ENCODE data around the gene ANTKMT.
"Not testable (repeated sequence)": the region's sequence is repeated elsewhere in the genome, so short reads cannot be mapped to it uniquely, and the experiment has no call there.

The ANTKMT gene

DNA sequence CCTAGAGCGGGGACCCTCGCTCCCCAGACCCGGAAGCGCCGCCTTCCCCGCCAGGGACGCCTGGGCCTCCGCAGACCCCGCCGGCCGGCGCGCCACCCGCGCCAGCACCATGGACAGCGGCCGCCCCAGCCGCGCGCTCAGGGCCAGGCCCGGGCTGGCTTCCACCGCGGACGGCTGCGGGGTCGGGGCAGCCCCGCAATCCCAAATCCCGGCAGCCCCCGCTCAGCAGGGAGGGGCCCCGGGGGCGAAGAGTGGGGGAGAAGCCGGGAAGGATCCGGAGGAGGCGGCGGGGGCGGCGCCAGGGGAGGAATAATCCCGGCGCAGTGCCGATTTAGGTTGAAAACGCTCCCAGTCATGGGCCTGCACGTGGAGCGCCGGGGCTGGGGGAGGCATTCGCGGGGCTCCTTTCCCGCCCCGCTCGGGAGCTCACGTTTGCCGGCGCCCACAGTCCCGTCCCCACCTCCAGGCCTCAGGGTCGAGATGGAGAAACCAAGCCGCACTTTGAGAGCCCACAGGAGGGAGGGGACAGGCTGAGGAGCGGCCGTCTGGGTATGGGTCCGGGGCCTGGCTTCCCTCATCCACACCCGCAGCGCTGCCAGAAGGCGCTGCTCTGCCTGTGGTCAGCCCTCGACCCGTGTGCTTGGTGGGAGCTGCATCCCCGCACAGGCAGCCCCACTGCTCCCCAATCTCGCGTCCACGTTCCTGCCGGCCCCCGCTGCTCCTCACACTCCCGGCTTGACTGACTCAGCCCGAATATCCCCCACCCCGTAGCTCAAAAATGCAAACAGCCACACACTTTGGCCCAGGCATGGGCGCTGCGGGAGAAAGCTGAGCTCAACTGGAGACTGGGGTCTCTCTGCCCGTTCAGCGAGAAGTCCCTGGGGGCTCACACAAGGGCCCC, 20.0 kb upstream of the ANTKMT start:
- peak; percentile 36 for DNase-seq

DNA sequence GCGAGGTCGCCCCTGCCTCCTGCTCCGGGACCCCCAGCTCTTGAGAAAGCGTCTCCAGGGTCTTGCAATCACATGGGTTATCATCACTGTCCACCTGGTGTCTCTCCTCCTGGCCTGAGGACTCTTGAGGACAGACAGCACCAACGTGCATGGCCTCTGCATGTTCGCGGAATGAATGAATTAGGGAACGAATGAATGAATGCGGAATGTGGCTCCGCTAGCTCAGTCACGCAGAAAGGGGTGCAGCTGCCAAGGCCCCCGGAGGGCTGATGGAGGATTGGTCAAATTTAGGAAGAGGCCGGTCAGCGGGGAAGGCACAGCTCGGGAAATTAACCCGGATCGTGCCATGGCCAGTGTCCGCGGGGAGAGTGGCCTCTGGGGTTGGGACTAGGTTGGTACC, 18.6 kb upstream of the ANTKMT start:
- DNase-seq, result no peak

GRCh38 chr16:703406-703805, 17.5 kb upstream of the ANTKMT start:
- DNase-seq, result no peak

DNA sequence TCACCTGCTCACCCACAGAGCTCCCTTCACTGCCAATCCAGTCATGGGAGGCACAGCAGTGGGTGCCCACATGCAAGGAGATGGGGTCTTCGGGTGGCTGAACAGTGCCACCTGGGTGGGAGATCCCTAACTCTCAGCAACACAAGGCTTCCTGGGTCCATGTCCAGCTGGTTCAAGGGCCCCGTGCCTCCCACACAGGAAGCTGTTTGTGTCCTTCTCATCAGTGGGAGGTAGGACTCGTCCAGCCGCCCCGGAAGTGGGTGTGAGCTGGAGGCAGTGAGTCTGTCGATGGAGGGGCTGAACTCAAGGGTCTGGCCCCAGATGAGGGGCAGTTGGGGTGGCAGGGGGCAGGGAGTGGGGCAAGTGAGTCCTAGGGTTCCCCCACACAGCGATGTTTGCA, 16.9 kb upstream of the ANTKMT start:
- no peak for DNase-seq

DNA sequence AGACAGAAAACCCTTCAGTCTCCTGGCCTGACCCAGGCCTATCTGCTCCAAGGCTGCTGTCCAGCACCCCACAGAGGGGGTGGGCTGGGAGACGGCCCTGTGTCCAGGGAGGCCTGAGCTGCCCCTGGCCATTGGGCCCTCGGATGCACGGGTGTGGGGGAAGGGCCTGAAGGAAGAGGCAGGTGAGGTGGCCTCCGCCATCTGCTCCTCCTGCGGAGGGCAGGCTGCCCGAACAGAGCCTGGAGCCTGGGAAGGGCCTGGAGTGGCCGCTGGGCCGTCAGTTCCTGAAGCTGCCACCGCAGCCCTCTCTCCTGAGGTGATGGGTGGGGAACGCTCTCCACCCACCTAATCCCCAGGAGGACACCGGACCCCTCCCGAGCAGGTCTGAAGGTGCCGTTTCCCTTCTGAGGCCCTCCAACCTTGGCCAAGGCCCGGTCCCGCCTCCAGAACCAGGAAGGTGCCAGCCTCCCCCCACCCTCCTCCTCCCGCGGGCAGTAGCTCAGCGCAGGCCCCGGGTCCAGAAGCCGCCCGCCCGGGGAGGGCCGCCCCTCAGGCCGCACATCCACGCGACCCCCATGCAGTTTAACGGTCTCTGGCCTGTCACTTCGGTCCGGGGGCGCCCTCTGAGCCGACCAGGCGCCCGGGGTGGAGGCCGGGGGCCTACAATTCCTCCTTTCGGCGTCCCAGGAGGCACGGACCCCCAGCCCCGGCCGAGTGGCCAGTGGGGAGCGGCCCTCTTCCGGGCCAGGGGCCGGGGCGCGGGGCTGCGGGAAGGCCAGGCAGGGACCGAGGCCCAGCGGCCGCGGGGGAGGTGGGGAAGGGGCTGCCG, 16.2 kb upstream of the ANTKMT start:
- no peak for DNase-seq

DNA sequence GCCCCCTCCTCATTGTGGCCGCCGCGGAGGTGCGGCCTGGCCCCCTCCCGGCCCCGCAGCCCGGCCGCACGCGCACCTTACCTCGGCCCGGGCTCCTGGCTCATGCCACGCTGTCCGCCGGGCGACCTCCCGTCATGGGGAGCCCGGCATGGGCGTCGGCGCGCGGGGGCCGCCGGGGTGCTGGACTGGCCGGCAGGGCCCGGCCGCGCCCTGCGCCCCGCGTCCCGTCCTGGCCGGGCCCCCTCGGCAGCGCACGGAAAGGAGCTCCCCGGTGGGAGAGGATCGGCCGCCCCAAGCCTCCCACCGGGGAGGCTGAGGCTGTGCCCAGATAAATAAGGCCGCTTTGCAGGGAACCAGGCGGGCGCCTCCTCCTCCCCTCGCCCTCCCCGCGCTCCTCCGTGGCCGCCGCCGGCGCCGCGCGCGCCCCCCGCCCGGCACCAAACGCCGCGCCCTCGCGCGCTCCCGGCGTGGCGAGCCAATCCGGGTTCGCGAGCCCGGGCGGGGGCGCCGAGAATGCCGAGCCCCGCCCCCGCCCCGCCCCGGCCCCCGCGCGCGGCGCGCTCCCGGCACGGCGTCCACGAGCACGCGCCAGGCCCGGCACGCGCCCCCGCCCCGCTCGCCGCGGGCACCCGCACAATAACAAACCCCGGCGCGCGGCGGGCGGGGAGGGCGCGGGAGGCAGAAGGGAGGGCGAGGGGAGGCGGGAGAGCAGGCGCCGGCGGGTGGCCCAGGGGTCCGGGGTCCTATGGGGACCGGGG, 15.3 kb upstream of the ANTKMT start, which contains the start of gene FBXL16:
Gene FBXL16, minus strand, starts transcription at position 371 of the 758 bp plus-strand sequence. CDS start 8,396 bp downstream, outside the sequence.
- DNase-seq, result no peak

DNA sequence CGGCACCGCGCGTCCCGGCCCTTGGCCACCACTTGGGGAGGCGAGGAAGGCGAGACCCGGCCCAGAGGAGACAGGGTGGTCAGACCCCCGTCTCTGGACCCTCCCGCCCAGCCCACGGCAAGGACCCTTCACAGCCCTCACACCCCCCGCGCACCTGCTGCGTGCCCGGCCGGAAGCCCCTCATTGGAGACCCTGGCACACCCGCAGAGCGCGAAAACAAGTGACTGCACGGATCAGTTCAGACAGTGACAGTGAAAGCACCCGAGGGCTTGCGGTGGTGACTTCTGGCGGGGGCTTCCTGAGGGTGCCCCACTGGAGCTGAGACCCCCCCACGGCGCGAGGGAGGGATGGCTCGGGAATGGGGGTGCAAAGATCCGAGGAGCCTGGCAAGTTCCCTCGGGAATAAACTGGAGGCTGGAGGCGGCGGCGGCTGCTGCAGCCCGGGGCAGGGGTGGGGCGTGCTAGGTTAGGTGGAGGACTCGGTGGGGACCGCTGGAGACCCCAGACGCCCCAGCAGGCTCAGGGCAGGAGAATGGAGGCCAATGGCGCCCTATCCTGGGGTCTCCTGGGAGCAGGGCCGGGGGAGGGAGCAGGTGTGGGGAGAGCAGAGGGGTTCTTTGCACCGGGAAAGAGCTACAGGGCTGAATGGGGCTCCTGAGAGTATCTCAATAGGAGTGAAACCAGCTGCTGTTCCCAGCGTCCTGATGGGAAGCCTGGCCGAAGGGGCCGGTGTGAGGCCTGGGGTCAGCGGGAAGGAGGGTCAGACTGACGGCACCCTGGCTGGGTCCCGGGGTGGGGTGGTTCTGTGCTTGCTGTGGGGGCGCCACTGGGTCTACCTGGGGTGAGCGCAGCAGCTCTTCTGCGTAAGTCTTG, 14.5 kb upstream of the ANTKMT start:
- no peak for DNase-seq

- DNase-seq, result no peak
Measured at GRCh38 chr16:707062-707538, 13.8 kb upstream of the ANTKMT start.

- no peak for DNase-seq
Measured at GRCh38 chr16:708019-708418, 12.9 kb upstream of the ANTKMT start.

DNA sequence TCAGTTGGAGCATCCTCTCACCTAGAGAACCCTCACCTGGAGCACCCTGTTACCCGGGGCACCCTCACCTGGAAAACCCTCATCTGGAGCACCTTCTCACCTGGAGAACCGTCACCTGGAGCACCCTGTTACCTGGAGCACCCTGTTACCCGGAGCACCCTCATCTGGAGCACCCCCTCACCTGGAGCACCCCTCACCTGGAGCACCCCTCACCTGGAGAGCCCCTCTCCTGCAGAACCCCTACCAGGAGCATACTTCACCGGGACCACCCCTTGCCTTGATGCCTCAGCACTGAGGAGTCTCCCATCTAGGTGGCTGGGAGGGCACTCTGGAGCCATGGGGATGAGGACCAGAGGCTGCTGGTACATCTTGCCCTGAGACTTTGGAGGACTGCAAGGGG, 12.0 kb upstream of the ANTKMT start:
- DNase-seq, result no peak

- no peak for DNase-seq
Measured at GRCh38 chr16:709566-710499, 11.1 kb upstream of the ANTKMT start.

GRCh38 chr16:710500-711075, 10.4 kb upstream of the ANTKMT start:
- no peak for DNase-seq

GRCh38 chr16:711084-711483, 9.9 kb upstream of the ANTKMT start:
- DNase-seq, result no peak

DNA sequence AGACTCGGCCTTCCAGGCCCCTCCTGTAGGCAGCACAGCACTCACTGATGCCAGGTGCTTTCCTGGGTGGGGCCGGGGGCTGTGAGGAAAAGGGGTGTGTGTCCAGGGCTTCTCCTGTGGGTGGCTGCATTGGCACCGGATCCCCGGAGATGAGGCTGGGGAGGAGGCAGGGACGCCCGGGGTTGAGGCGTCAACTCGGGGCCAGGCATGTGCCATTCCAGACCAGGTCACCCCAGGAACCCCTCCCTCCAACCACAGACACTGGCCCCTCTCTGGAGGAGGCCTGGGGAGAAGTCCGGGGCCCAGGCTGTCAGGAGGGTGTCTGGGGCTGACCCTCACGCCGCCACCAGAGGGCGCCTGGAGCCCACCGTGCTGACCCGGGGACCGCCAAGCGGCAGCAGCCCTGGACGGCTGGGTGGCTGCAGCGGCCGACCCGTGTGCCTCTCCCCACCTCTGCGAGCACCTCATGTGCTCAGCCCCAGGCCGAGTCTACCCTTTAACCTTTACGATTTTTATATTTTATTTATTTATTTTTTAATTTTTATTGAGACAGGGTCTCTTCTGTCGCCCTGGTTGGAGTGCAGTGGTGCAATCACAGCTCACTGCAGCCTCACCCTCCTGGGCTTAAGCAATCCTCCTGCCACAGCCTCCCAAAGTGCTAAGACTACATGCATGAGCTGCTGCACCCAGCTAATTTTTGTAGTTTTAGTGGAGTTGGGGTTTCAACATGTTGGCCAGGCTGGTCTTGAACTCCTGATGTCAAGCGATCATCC, 9.2 kb upstream of the ANTKMT start:
- DNase-seq, result peak; percentile 83

- DNase-seq, result not testable (repeated sequence)
Measured at GRCh38 chr16:712740-713250, 8.2 kb upstream of the ANTKMT start.

GRCh38 chr16:714079-714478, 6.9 kb upstream of the ANTKMT start:
- no peak for DNase-seq

DNA sequence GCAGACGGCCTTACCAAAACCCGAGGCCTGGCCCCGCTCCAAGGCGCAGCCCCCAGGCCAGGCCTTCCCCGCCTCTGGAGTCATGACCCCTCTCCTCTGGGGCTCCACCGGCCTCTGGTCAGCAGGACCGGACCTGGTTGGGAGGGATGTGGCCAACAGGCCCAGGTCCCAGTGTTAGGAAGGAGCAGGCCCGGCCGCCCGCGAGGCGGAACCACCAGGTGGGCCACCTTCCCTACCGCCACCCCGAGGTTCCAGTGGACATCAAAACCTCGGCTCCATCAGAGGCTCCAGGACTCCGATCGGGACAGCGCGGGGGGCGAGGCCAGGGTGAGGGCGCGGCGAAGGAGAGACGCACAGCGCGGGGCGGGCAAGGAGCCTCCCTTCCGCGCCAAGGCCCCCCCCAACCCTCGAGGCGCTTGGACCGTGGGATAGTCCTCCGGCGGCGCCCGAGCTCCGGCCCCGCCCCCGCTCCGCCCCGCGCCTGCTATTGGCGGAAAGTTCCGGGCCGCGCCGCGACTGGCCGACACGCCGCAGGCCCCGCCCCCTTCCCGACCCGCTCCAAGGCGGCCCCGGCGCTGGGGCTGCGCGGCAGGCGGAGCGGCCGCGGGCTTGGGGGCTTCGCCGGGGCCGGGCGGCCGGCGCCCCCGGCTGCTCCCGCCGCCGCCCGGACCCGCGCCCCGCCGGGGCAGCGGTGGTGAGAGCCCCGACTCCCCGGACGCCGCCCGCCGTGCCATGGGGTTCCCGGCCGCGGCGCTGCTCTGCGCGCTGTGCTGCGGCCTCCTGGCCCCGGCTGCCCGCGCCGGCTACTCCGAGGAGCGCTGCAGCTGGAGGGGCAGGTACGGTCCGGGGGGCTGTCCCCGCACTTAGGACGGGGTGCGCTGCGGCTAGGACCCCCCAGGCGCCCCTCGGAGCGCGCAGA, 6.1 kb upstream of the ANTKMT start, which contains the start of gene METRN:
Gene METRN, plus strand, starts transcription at position 561 of the 919 bp plus-strand sequence. Its CDS starts 172 bp downstream, at position 733.
- DNase-seq, result peak; percentile 90
